Stomach (tissue), 4 donors: Measurements from ENCODE around the gene TUBB2A.

Experiments used
- POLR2AphosphoS5 ChIP-seq, 3 donors: sonication (generic); formaldehyde crosslinking; IDR thresholded peaks; one replicate each; pipeline ENCODE4 v1.6.1; 2016; ENCODE audit warnings: antibody characterized with exemption in 3 of 3
- TF ChIP-seq, protein P1 (sequence below), 7 experiments: fragments of 450-650 bp in 4 of 7; fragments of 200-600 bp in 3 of 7; sonication (generic) in 3 of 7; IDR thresholded peaks; one replicate each; pipeline ENCODE4 v1.5.1; 2016 to 2019; ENCODE audit warnings: antibody characterized with exemption in 7 of 7, control low read depth in 2 of 7, mild to moderate bottlenecking in 1 of 7

GRCh38 chr6:3188262-3188661 lies 30.9 kb upstream of the TUBB2A start:
- TF ChIP-seq, protein P1, sequence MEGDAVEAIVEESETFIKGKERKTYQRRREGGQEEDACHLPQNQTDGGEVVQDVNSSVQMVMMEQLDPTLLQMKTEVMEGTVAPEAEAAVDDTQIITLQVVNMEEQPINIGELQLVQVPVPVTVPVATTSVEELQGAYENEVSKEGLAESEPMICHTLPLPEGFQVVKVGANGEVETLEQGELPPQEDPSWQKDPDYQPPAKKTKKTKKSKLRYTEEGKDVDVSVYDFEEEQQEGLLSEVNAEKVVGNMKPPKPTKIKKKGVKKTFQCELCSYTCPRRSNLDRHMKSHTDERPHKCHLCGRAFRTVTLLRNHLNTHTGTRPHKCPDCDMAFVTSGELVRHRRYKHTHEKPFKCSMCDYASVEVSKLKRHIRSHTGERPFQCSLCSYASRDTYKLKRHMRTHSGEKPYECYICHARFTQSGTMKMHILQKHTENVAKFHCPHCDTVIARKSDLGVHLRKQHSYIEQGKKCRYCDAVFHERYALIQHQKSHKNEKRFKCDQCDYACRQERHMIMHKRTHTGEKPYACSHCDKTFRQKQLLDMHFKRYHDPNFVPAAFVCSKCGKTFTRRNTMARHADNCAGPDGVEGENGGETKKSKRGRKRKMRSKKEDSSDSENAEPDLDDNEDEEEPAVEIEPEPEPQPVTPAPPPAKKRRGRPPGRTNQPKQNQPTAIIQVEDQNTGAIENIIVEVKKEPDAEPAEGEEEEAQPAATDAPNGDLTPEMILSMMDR (IDR thresholded peaks at IDR 0.05): no peak
- TF ChIP-seq POLR2AphosphoS5 (IDR thresholded peaks at IDR 0.05): no peak
